Measurements from ENCODE around the gene PLA2G6.

DNA sequence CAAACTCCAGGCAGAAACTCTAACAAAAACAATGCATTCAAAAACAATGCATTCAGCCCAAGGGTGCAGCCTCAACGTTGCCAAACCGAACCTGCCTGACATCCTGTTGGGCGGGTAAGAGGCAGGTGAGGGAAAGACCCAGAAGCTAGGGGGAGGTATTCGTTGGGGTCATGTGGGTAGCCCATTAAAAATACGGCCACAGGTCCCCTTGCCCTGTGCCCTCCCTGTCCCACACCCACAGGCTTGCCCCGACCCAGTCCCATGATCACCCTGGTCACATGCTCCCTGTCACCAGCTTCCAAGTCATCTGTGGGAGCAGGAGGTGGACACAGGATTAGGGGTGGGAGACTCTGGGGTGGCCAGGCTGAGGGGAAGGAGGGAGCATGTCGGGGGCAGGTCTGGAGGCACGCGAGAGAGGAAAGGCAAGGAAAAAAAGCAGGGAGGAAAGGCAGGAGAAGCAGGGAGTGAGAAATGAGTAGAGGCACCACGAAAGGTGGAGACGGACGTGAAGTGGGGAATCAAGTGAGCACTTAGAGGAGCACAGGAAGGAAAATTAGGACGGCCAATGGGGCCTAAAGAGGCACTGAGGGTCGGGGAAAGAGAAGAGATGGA lies 683 bp downstream of the PLA2G6 start:
- TF ChIP-seq, protein P1, sequence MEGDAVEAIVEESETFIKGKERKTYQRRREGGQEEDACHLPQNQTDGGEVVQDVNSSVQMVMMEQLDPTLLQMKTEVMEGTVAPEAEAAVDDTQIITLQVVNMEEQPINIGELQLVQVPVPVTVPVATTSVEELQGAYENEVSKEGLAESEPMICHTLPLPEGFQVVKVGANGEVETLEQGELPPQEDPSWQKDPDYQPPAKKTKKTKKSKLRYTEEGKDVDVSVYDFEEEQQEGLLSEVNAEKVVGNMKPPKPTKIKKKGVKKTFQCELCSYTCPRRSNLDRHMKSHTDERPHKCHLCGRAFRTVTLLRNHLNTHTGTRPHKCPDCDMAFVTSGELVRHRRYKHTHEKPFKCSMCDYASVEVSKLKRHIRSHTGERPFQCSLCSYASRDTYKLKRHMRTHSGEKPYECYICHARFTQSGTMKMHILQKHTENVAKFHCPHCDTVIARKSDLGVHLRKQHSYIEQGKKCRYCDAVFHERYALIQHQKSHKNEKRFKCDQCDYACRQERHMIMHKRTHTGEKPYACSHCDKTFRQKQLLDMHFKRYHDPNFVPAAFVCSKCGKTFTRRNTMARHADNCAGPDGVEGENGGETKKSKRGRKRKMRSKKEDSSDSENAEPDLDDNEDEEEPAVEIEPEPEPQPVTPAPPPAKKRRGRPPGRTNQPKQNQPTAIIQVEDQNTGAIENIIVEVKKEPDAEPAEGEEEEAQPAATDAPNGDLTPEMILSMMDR (IDR thresholded peaks at IDR 0.05) = no peak
- TF ChIP-seq POLR2AphosphoS5 (IDR thresholded peaks at IDR 0.05) = peak in 2 of 3 donors; percentile 14 to 23

All from breast epithelium (tissue), 3 donors.